Measurements from ENCODE around the gene FMOD. TPM values are rescaled to one million over a fixed set of nuclear protein-coding genes. Genes with fewer than 3 reads are reported as not detected.
A peak's percentile ranks its signal among the peaks of the same experiment; 100 is the strongest.
"Not testable (repeated sequence)": the region's sequence is repeated elsewhere in the genome, so short reads cannot be mapped to it uniquely, and the experiment has no call there.

Gene FMOD
- total and polyA plus RNA-seq, 8 donors = 36.6 to 97.6 (median 71.8) TPM

DNA sequence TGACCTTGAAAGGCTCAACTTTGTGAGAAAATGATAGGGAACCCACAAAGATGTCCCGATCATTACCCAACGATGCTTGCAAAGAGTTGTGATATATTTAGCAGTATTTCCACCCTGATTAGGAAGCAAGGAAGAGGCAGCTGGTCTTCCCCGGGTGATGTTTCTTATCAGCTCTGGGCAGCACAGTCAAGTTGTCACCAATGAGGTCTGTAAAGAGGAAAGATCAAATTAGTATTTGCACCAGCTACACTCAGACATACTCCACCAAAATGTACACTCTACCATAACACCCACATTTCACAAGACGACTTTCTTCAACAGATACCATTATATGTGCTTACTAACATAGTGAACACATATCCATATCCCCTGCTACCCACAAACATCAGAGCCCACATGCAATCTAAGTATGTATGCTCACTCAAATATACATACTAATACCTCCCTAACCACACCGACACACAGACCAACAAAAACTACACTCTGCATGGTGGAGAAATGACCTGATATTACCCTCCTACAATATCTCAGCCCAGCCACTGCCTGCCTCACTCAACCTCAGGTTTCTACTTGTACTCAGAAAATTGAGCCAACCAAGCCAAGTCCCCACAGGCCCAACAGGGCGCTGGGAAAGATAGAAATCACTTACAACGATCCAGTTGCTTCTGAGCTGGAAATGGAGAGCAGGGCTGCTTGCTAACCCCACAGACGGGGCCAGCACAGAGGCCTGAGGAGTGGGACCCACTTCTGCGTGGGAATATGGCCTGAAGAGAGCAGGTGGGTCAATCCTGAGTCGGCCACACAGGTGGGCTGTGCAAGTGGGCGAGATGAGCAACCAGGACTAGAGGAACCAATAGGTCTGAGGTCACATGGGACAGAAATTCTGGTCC is 50.2 kb downstream of the FMOD start:
- H3K36me3 ChIP-seq = no peaks in the 10 kb centered on the region
- DNase-seq (no peak), ATAC-seq (no peak)
- peaks cover 0 to 3% of the 10 kb centered on the region in 2 donors for H3K27me3 ChIP-seq
- H3K9me3 ChIP-seq = no peaks in the 10 kb centered on the region
- peak overlapping the region in 1 of 2 donors; percentile 23 for H3K27ac ChIP-seq
- no peak overlapping the region for H3K4me3 ChIP-seq
- peaks cover 0 to 28% of the 10 kb centered on the region in 2 donors for H3K4me1 ChIP-seq
- intact Hi-C loops (cut with DNase I) = no loop called here
- TF ChIP-seq, protein P1, sequence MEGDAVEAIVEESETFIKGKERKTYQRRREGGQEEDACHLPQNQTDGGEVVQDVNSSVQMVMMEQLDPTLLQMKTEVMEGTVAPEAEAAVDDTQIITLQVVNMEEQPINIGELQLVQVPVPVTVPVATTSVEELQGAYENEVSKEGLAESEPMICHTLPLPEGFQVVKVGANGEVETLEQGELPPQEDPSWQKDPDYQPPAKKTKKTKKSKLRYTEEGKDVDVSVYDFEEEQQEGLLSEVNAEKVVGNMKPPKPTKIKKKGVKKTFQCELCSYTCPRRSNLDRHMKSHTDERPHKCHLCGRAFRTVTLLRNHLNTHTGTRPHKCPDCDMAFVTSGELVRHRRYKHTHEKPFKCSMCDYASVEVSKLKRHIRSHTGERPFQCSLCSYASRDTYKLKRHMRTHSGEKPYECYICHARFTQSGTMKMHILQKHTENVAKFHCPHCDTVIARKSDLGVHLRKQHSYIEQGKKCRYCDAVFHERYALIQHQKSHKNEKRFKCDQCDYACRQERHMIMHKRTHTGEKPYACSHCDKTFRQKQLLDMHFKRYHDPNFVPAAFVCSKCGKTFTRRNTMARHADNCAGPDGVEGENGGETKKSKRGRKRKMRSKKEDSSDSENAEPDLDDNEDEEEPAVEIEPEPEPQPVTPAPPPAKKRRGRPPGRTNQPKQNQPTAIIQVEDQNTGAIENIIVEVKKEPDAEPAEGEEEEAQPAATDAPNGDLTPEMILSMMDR (IDR thresholded peaks at IDR 0.05) = no peak

DNA sequence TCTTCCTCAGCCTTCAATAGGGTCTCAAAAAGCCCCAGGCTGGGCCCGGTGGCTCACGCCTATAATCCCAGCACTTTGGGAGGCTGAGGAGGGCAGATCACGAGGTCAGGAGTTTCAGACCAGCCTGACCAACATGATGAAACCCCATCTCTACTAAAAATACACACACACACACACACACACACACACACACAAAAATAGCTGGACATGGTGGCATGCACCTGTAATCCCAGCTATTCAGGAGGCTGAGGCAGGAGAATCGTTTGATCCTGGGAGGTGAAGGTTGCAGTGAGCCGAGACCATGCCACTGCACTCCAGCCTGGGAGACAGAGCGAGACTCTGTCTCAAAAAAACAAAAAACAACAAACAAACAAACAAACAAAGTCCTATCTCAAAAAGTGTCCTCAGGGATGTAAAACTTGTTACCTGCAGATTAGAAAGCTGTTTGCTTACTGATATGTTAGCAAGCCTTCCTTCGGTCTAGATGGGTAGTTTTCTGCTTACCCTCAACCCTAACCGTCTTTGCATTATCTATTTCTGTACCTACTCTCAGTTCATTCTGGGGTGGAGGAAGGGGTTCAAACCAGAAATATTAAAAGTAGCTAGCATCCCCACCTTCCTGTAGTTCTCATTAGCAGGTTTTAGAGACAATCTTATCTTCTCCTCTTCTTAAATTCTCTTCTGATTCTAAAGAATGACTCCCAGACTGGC is 51.0 kb downstream of the FMOD start:
- peaks cover 0 to 26% of the 10 kb centered on the region in 2 donors for H3K4me1 ChIP-seq
- H3K4me3 ChIP-seq; H3K27ac ChIP-seq; H3K9me3 ChIP-seq; intact Hi-C loops (cut with DNase I); H3K36me3 ChIP-seq; H3K27me3 ChIP-seq; DNase-seq; ATAC-seq: not testable (repeated sequence)

GRCh38 chr1:203299169-203299568 is 51.8 kb downstream of the FMOD start:
- Histone ChIP-seq H3K27me3 (peaks cover 0 to 3% of the 10 kb centered on the region in 2 donors), H3K4me3 (no peak overlapping the region), H3K4me1 (peaks cover 0 to 19% of the 10 kb centered on the region in 2 donors), H3K36me3 (no peaks in the 10 kb centered on the region), H3K9me3 (no peaks in the 10 kb centered on the region), H3K27ac (no peak overlapping the region)
- TF ChIP-seq, protein P1 (IDR thresholded peaks at IDR 0.05) = no peak
- ATAC-seq = no peak
- DNase-seq = no peak
- intact Hi-C loops (cut with DNase I) = no loop called here

- no peaks in the 10 kb centered on the region for H3K36me3 ChIP-seq
- H3K4me3 ChIP-seq = no peak overlapping the region
- no peaks in the 10 kb centered on the region for H3K9me3 ChIP-seq
- DNase-seq (no peak), ATAC-seq (no peak)
- H3K4me1 ChIP-seq = peaks cover 0 to 13% of the 10 kb centered on the region in 2 donors
- H3K27ac ChIP-seq = no peak overlapping the region
- TF ChIP-seq, protein P1 (IDR thresholded peaks at IDR 0.05) = no peak
- H3K27me3 ChIP-seq = peaks cover 0 to 3% of the 10 kb centered on the region in 2 donors
- intact Hi-C loops (cut with DNase I) = no loop called here
Observed at GRCh38 chr1:203296460-203297073, 54.4 kb downstream of the FMOD start.

DNA sequence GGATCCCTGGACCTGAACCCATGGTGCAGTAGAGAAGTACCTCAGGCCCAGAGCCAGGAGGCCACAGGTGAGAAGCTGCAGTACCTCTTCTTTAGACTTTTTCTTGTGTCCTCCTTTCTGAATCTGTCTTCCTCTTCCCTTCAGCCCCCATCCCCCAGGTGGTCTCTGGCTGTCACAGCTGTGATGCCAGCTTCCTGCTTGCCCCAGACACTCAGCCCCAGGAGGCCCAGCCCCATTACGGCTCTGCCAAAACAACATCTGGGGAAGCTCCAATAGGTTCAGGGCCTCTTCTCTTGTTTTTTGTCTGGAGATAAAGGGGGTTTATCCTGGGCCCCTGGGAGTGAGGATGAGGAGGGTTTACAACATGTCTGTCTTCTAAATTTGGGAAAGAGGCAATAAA is 55.1 kb downstream of the FMOD start:
- peaks cover 0 to 3% of the 10 kb centered on the region in 2 donors for H3K27me3 ChIP-seq
- intact Hi-C loops (cut with DNase I) = no loop called here
- no peaks in the 10 kb centered on the region for H3K9me3 ChIP-seq
- peaks cover 0 to 18% of the 10 kb centered on the region in 2 donors for H3K4me1 ChIP-seq
- TF ChIP-seq, protein P1 (IDR thresholded peaks at IDR 0.05) = no peak
- no peak for ATAC-seq
- no peak overlapping the region for H3K27ac ChIP-seq
- no peak for DNase-seq
- no peak overlapping the region for H3K4me3 ChIP-seq
- H3K36me3 ChIP-seq = no peaks in the 10 kb centered on the region
